ENCODE results near the gene ATG101. TPM values are rescaled to one million over a fixed set of nuclear protein-coding genes. Genes with fewer than 3 reads are reported as not detected.
A peak's percentile ranks its signal among the peaks of the same experiment; 100 is the strongest.

The ATG101 gene
- total and polyA plus RNA-seq, 7 experiments from 2014 or later = 20.7 to 39.7 (median 30.9) TPM

- Histone ChIP-seq H3K4me3 (ENCODE audit: low read length) (no peak overlapping the region), H3K27me3 (ENCODE audit: control insufficient read depth in 2 of 2, insufficient read depth in 2 of 2, low read length in 2 of 2) (no peaks in the 10 kb centered on the region), H3K9me3 (ENCODE audit: control insufficient read depth in 2 of 3, low read length in 3 of 3) (no peaks in the 10 kb centered on the region), H3K4me1 (ENCODE audit: control insufficient read depth in 2 of 2, insufficient read depth in 2 of 2, low read length in 2 of 2) (peaks cover 9 to 17% of the 10 kb centered on the region in 2 donors), H3K27ac (ENCODE audit: low read depth, low read length) (no peak overlapping the region), H3K36me3 (ENCODE audit: control insufficient read depth in 2 of 3, insufficient read depth in 3 of 3, low read length in 3 of 3) (no peaks in the 10 kb centered on the region)
- Mint-ChIP-seq H3K27ac (peak overlapping the region in 6 of 9 donors; percentile 18 to 86 (median 51)), H3K4me3 (peak overlapping the region in 3 of 10 donors; percentile 55 to 75 (median 60)), H3K36me3 (no peaks in the 10 kb centered on the region), H3K9me3 (peaks cover 0 to 1% (median 0%) of the 10 kb centered on the region in 11 donors), H3K27me3 (peaks cover 0 to 7% (median 0%) of the 10 kb centered on the region in 5 donors), H3K4me1 (peaks cover 11 to 39% (median 28%) of the 10 kb centered on the region in 7 donors)
- ChIA-PET CTCF (interaction anchor here (3.7 kb wide), 1 partner anchor 17 kb away, joined by 23 read pairs; no protein-coding TSS in a partner anchor), POLR2A (interaction anchor here (0.6 to 2.2 kb wide), 2 partner anchors 10 to 27 kb away, joined by 3 to 9 read pairs; no protein-coding TSS in a partner anchor)
- ATAC-seq = no peak
- intact Hi-C loops (cut with micrococcal nuclease) = loop anchor here in 1 of 2 donors (1.0 kb wide), 1 partner anchor 8 kb away; the partner anchor contains the start of gene NR4A1
- DNase-seq = no peak
Observed at GRCh38 chr12:52042706-52043385, 26.9 kb upstream of the ATG101 start.

GRCh38 chr12:52043386-52044212, 26.2 kb upstream of the ATG101 start:
- ChIA-PET CTCF (interaction anchor here (3.7 kb wide), 1 partner anchor 18 kb away, joined by 23 read pairs; no protein-coding TSS in a partner anchor), POLR2A (interaction anchor here (0.6 to 2.2 kb wide), 3 partner anchors 11 to 27 kb away, joined by 3 to 9 read pairs (median 4); no protein-coding TSS in a partner anchor)
- Mint-ChIP-seq H3K27ac (no peak overlapping the region), H3K4me3 (no peak overlapping the region), H3K27me3 (peaks cover 0 to 3% (median 0%) of the 10 kb centered on the region in 5 donors), H3K36me3 (no peaks in the 10 kb centered on the region), H3K4me1 (peaks cover 11 to 33% (median 24%) of the 10 kb centered on the region in 7 donors), H3K9me3 (peaks cover 0 to 1% (median 0%) of the 10 kb centered on the region in 11 donors)
- intact Hi-C loops (cut with micrococcal nuclease) = no loop called here
- Histone ChIP-seq H3K27ac (ENCODE audit: low read depth, low read length) (no peak overlapping the region), H3K36me3 (ENCODE audit: control insufficient read depth in 2 of 3, insufficient read depth in 3 of 3, low read length in 3 of 3) (no peaks in the 10 kb centered on the region), H3K9me3 (ENCODE audit: control insufficient read depth in 2 of 3, low read length in 3 of 3) (no peaks in the 10 kb centered on the region), H3K4me1 (ENCODE audit: control insufficient read depth in 2 of 2, insufficient read depth in 2 of 2, low read length in 2 of 2) (peaks cover 9 to 17% of the 10 kb centered on the region in 2 donors), H3K27me3 (ENCODE audit: control insufficient read depth in 2 of 2, insufficient read depth in 2 of 2, low read length in 2 of 2) (no peaks in the 10 kb centered on the region), H3K4me3 (ENCODE audit: low read length) (no peak overlapping the region)
- DNase-seq (no peak), ATAC-seq (no peak)

GRCh38 chr12:52044292-52044983, 25.3 kb upstream of the ATG101 start:
- no peak for ATAC-seq
- H3K4me1 ChIP-seq (ENCODE audit: control insufficient read depth in 2 of 2, insufficient read depth in 2 of 2, low read length in 2 of 2) = peaks cover 9 to 17% of the 10 kb centered on the region in 2 donors
- no peak overlapping the region for H3K4me3 ChIP-seq (ENCODE audit: low read length)
- intact Hi-C loops (cut with micrococcal nuclease) = no loop called here
- H3K9me3 Mint-ChIP-seq = peaks cover 0 to 1% (median 0%) of the 10 kb centered on the region in 11 donors
- H3K27ac ChIP-seq (ENCODE audit: low read depth, low read length) = no peak overlapping the region
- peaks cover 0 to 2% (median 0%) of the 10 kb centered on the region in 5 donors for H3K36me3 Mint-ChIP-seq
- peaks cover 16 to 34% (median 28%) of the 10 kb centered on the region in 7 donors for H3K4me1 Mint-ChIP-seq
- no peaks in the 10 kb centered on the region for H3K9me3 ChIP-seq (ENCODE audit: control insufficient read depth in 2 of 3, low read length in 3 of 3)
- ChIA-PET POLR2A (interaction anchor here (1.2 to 2.2 kb wide), 3 partner anchors 11 to 24 kb away, joined by 3 to 9 read pairs (median 4); no protein-coding TSS in a partner anchor), CTCF (interaction anchor here (3.7 kb wide), 1 partner anchor 19 kb away, joined by 23 read pairs; no protein-coding TSS in a partner anchor)
- no peaks in the 10 kb centered on the region for H3K36me3 ChIP-seq (ENCODE audit: control insufficient read depth in 2 of 3, insufficient read depth in 3 of 3, low read length in 3 of 3)
- H3K27me3 ChIP-seq (ENCODE audit: control insufficient read depth in 2 of 2, insufficient read depth in 2 of 2, low read length in 2 of 2) = no peaks in the 10 kb centered on the region
- H3K27me3 Mint-ChIP-seq = peaks cover 0 to 5% (median 0%) of the 10 kb centered on the region in 5 donors
- H3K27ac Mint-ChIP-seq = no peak overlapping the region
- no peak overlapping the region for H3K4me3 Mint-ChIP-seq
- no peak for DNase-seq

- no peak for DNase-seq
- H3K36me3 ChIP-seq (ENCODE audit: control insufficient read depth in 2 of 3, insufficient read depth in 3 of 3, low read length in 3 of 3) = no peaks in the 10 kb centered on the region
- H3K4me3 Mint-ChIP-seq = no peak overlapping the region
- intact Hi-C loops (cut with micrococcal nuclease) = no loop called here
- H3K27me3 ChIP-seq (ENCODE audit: control insufficient read depth in 2 of 2, insufficient read depth in 2 of 2, low read length in 2 of 2) = no peaks in the 10 kb centered on the region
- peaks cover 21 to 23% of the 10 kb centered on the region in 2 donors for H3K4me1 ChIP-seq (ENCODE audit: control insufficient read depth in 2 of 2, insufficient read depth in 2 of 2, low read length in 2 of 2)
- peak; percentile 44 for ATAC-seq
- peak overlapping the region in 1 of 9 donors; percentile 25 for H3K27ac Mint-ChIP-seq
- H3K36me3 Mint-ChIP-seq = peaks cover 0 to 2% (median 0%) of the 10 kb centered on the region in 5 donors
- no peak overlapping the region for H3K4me3 ChIP-seq (ENCODE audit: low read length)
- POLR2A ChIA-PET = interaction anchor here (1.2 kb wide), 1 partner anchor 23 kb away, joined by 3 read pairs; no protein-coding TSS in a partner anchor
- peaks cover 0 to 9% (median 0%) of the 10 kb centered on the region in 5 donors for H3K27me3 Mint-ChIP-seq
- peaks cover 0 to 3% (median 0%) of the 10 kb centered on the region in 11 donors for H3K9me3 Mint-ChIP-seq
- peaks cover 25 to 39% (median 32%) of the 10 kb centered on the region in 7 donors for H3K4me1 Mint-ChIP-seq
- CTCF ChIA-PET = interaction anchor here (1.0 to 2.0 kb wide), 2 partner anchors 20 to 23 kb away, joined by 3 to 7 read pairs; no protein-coding TSS in a partner anchor
- H3K9me3 ChIP-seq (ENCODE audit: control insufficient read depth in 2 of 3, low read length in 3 of 3) = no peaks in the 10 kb centered on the region
- no peak overlapping the region for H3K27ac ChIP-seq (ENCODE audit: low read depth, low read length)
Observed at GRCh38 chr12:52045794-52046199, 24.0 kb upstream of the ATG101 start.

GRCh38 chr12:52046859-52047258, 22.9 kb upstream of the ATG101 start:
- Mint-ChIP-seq H3K27me3 (peaks cover 0 to 9% (median 0%) of the 10 kb centered on the region in 5 donors), H3K27ac (peak overlapping the region in 1 of 9 donors; percentile 77), H3K36me3 (peaks cover 0 to 2% (median 0%) of the 10 kb centered on the region in 5 donors), H3K4me3 (peak overlapping the region in 1 of 10 donors; percentile 29), H3K9me3 (peaks cover 0 to 3% (median 0%) of the 10 kb centered on the region in 11 donors), H3K4me1 (peaks cover 23 to 39% (median 32%) of the 10 kb centered on the region in 7 donors)
- ATAC-seq (no peak), DNase-seq (no peak)
- Histone ChIP-seq H3K27me3 (ENCODE audit: control insufficient read depth in 2 of 2, insufficient read depth in 2 of 2, low read length in 2 of 2) (no peaks in the 10 kb centered on the region), H3K36me3 (ENCODE audit: control insufficient read depth in 2 of 3, insufficient read depth in 3 of 3, low read length in 3 of 3) (no peaks in the 10 kb centered on the region), H3K9me3 (ENCODE audit: control insufficient read depth in 2 of 3, low read length in 3 of 3) (no peaks in the 10 kb centered on the region), H3K4me3 (ENCODE audit: low read length) (no peak overlapping the region), H3K4me1 (ENCODE audit: control insufficient read depth in 2 of 2, insufficient read depth in 2 of 2, low read length in 2 of 2) (peaks cover 20 to 21% of the 10 kb centered on the region in 2 donors), H3K27ac (ENCODE audit: low read depth, low read length) (no peak overlapping the region)
- POLR2A ChIA-PET = interaction anchor here (0.7 kb wide), 1 partner anchor 435 kb away, joined by 3 read pairs; no protein-coding TSS in a partner anchor
- intact Hi-C loops (cut with micrococcal nuclease) = no loop called here
- CTCF ChIA-PET = interaction anchor here (1.0 to 2.1 kb wide), 5 partner anchors 21 to 77 kb away, joined by 3 to 16 read pairs (median 6); no protein-coding TSS in a partner anchor

Measured in naive thymus-derived CD4-positive, alpha-beta T cell (primary cell).